OCI-LY1 (cell line): ENCODE results near the gene SLC25A21.

Experiments
- H2AFZ ChIP-seq: fragments of 200-600 bp; sonication (generic), shearing (Covaris generic); 2 replicates; pipeline ENCODE4 v1.6.0; 2014; ENCODE audit warnings: antibody characterized with exemption, mild to moderate bottlenecking, low read length
- H3F3A ChIP-seq: fragments of 200-600 bp; sonication (generic), shearing (Covaris generic); 2 replicates; pipeline ENCODE4 v1.6.0; 2014; ENCODE audit warnings: mild to moderate bottlenecking, antibody characterized with exemption, low read length, moderate library complexity; ENCODE audit not compliant: insufficient read depth
- H3K27ac ChIP-seq: fragments of 200-600 bp; sonication (generic); 2 replicates; pipeline ENCODE4 v1.5.1; 2014; ENCODE audit warnings: low read length, mixed run types, mild to moderate bottlenecking, low read depth; ENCODE audit not compliant: poor library complexity, severe bottlenecking
- H3K27me3 ChIP-seq: fragments of 200-600 bp; sonication (generic); 2 replicates; pipeline ENCODE4 v1.6.0; 2014; ENCODE audit warnings: antibody characterized with exemption, mild to moderate bottlenecking, low read length, moderate library complexity; ENCODE audit not compliant: insufficient read depth
- H3K36me3 ChIP-seq: fragments of 200-600 bp; sonication (generic); 2 replicates; pipeline ENCODE4 v1.6.1; 2014; ENCODE audit warnings: mild to moderate bottlenecking, antibody characterized with exemption, low read length, moderate library complexity, mixed read lengths; ENCODE audit not compliant: insufficient read depth
- H3K4me1 ChIP-seq: fragments of 200-600 bp; sonication (generic); 2 replicates; pipeline ENCODE4 v1.5.1; 2014; ENCODE audit warnings: mild to moderate bottlenecking, low read length, moderate library complexity; ENCODE audit not compliant: insufficient read depth, severe bottlenecking
- H3K4me2 ChIP-seq: fragments of 200-600 bp; sonication (generic), shearing (Covaris generic); 2 replicates; pipeline ENCODE4 v1.6.1; 2014; ENCODE audit warnings: low read length
- H3K4me3 ChIP-seq: fragments of 200-600 bp; sonication (generic); 2 replicates; pipeline ENCODE4 v1.5.1; 2014; ENCODE audit warnings: low read length, low read depth, mild to moderate bottlenecking, mixed read lengths; ENCODE audit not compliant: poor library complexity, severe bottlenecking
- H3K79me2 ChIP-seq: fragments of 200-600 bp; shearing (Covaris generic); 2 replicates; pipeline ENCODE4 v1.6.1; 2016; ENCODE audit warnings: mixed run types, low read length, mixed read lengths; ENCODE audit not compliant: insufficient read depth
- H3K9ac ChIP-seq: fragments of 200-600 bp; sonication (generic), shearing (Covaris generic); 2 replicates; pipeline ENCODE4 v1.6.1; 2014; ENCODE audit warnings: mild to moderate bottlenecking, low read length, mixed read lengths
- H3K9me2 ChIP-seq: fragments of 200-600 bp; sonication (generic), shearing (Covaris generic); 2 replicates; pipeline ENCODE4 v1.6.1; 2014; ENCODE audit warnings: low read depth, mild to moderate bottlenecking, low read length, mixed read lengths
- H3K9me3 ChIP-seq: fragments of 200-600 bp; shearing (Covaris generic); 2 replicates; pipeline ENCODE4 v1.6.1; 2014; ENCODE audit warnings: low read length, mixed read lengths
- H4K20me1 ChIP-seq: fragments of 200-600 bp; sonication (generic), shearing (Covaris generic); 2 replicates; pipeline ENCODE4 v1.6.0; 2016; ENCODE audit warnings: mild to moderate bottlenecking, low read length; ENCODE audit not compliant: insufficient read depth
- EZH2 ChIP-seq: fragments of 200-600 bp; sonication (generic), shearing (Covaris generic); IDR thresholded peaks from 2 replicates; pipeline ENCODE4 v1.8.0; 2017; ENCODE audit warnings: borderline replicate concordance, mixed run types, mild to moderate bottlenecking, antibody characterized with exemption, low read length, moderate library complexity, mixed read lengths
- TF ChIP-seq, protein P1 (sequence below): fragments of 200-600 bp; sonication (generic), shearing (Covaris generic); IDR thresholded peaks from 2 replicates; pipeline ENCODE4 v1.5.1; 2017; ENCODE audit warnings: mild to moderate bottlenecking, antibody characterized with exemption, low read length, moderate library complexity, mixed read lengths

SLC25A21 gene

DNA sequence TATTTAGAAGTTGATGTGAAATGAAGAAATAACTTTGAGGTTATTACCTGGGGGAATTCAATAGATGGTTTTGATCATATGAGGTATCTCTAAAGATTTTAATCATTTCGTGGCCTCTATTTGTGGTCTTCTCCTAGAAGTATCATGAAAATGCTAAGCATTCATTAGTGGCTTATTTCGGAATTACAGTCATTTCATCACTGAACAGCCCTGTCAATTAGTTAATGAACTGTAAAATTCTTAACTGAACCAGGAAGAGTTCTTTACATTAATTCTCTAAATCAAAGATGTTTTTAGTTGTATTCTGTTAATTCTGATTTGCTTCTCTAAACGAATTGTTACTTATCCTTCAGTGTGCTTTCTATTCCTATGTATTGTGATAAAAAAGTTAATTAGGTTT lies 261.8 kb downstream of the SLC25A21 start:
- Histone ChIP-seq H4K20me1 (no peaks in the 10 kb centered on the region), H3K36me3 (no peaks in the 10 kb centered on the region), H3K9me2 (no peaks in the 10 kb centered on the region), H3K4me1 (no peaks in the 10 kb centered on the region), H2AFZ (no peak overlapping the region), H3F3A (no peaks in the 10 kb centered on the region), H3K27ac (no peak overlapping the region), H3K9me3 (no peaks in the 10 kb centered on the region), H3K4me2 (no peak overlapping the region), H3K9ac (no peak overlapping the region), H3K79me2 (no peaks in the 10 kb centered on the region), H3K27me3 (no peaks in the 10 kb centered on the region), H3K4me3 (no peak overlapping the region)
- TF ChIP-seq, protein P1, sequence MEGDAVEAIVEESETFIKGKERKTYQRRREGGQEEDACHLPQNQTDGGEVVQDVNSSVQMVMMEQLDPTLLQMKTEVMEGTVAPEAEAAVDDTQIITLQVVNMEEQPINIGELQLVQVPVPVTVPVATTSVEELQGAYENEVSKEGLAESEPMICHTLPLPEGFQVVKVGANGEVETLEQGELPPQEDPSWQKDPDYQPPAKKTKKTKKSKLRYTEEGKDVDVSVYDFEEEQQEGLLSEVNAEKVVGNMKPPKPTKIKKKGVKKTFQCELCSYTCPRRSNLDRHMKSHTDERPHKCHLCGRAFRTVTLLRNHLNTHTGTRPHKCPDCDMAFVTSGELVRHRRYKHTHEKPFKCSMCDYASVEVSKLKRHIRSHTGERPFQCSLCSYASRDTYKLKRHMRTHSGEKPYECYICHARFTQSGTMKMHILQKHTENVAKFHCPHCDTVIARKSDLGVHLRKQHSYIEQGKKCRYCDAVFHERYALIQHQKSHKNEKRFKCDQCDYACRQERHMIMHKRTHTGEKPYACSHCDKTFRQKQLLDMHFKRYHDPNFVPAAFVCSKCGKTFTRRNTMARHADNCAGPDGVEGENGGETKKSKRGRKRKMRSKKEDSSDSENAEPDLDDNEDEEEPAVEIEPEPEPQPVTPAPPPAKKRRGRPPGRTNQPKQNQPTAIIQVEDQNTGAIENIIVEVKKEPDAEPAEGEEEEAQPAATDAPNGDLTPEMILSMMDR, result no peak
- no peak for TF ChIP-seq EZH2

DNA sequence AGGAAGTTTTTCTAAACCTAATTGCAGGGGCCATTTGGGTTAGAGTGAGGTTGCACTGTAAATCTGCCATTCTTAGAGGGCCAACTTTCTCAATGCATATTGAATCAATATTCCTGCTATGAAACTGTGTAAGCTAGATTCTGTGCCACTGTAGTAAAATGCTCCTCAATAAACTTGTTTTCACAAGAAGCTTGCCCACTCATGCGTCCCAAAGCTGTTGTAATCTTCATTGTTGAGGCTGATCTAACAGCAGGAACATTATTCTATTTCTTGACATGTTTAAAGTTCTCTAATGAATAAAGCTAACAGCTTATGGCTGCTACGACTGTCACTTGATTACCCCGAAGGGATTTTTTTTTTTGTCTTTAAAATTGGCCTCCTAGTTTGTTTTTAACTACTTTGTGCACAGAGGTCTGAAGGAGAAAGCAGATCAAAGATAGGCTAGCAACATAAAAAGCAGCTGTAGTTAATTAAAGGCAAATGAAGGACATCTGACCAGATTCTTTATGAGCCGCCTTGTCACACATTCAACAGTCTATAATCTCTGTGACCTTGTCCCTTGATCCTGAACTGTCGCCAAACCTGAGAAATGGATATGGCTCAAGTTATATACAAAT lies 267.0 kb downstream of the SLC25A21 start:
- Histone ChIP-seq H3K27me3 (no peaks in the 10 kb centered on the region), H3F3A (no peaks in the 10 kb centered on the region), H3K9me3 (no peaks in the 10 kb centered on the region), H4K20me1 (no peaks in the 10 kb centered on the region), H2AFZ (no peak overlapping the region), H3K9ac (no peak overlapping the region), H3K4me1 (no peaks in the 10 kb centered on the region), H3K9me2 (no peaks in the 10 kb centered on the region), H3K4me2 (no peak overlapping the region), H3K36me3 (no peaks in the 10 kb centered on the region), H3K4me3 (no peak overlapping the region), H3K79me2 (no peaks in the 10 kb centered on the region), H3K27ac (no peak overlapping the region)
- no peak for TF ChIP-seq EZH2
- TF ChIP-seq, protein P1, result no peak

DNA sequence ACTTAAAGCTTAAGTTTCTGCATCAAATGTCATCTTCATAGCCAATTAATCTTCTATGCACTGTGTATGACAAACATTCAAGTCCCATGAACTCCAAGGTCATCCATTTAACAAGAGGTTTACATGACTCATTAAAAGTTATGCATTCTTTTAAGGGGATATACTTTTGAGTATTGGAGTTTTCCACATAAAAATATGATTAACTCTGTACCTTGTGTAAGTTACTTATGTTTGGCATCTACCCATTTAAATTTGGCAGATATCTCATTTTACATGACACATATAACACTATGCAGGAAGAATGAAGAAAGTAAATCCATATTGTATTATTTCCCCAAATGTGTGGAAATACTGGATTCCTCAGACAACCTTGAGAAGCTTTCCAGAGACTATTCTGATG lies 270.5 kb downstream of the SLC25A21 start:
- no peaks in the 10 kb centered on the region for H3K4me1 ChIP-seq

More for the DNA sequence above, 270.5 kb downstream of the SLC25A21 start:
- H3K79me2 ChIP-seq, result no peaks in the 10 kb centered on the region
- H3K4me2 ChIP-seq, result no peak overlapping the region
- H4K20me1 ChIP-seq, result no peaks in the 10 kb centered on the region
- H3K9ac ChIP-seq, result no peak overlapping the region
- no peaks in the 10 kb centered on the region for H3K36me3 ChIP-seq
- TF ChIP-seq, protein P1, result no peak
- no peak for TF ChIP-seq EZH2
- H3K9me3 ChIP-seq, result no peaks in the 10 kb centered on the region
- no peaks in the 10 kb centered on the region for H3K9me2 ChIP-seq
- H2AFZ ChIP-seq, result no peak overlapping the region
- H3F3A ChIP-seq, result no peaks in the 10 kb centered on the region
- H3K4me3 ChIP-seq, result no peak overlapping the region
- no peak overlapping the region for H3K27ac ChIP-seq
- H3K27me3 ChIP-seq, result no peaks in the 10 kb centered on the region
